ENCODE results near the gene QRSL1.
"Not testable (repeated sequence)": the region's sequence is repeated elsewhere in the genome, so short reads cannot be mapped to it uniquely, and the experiment has no call there.

Gene QRSL1

GRCh38 chr6:106677282-106677681 lies 47.9 kb downstream of the QRSL1 start:
- DNase-seq (ENCODE audit: low read depth): no peak

GRCh38 chr6:106684011-106684410 lies 54.6 kb downstream of the QRSL1 start:
- DNase-seq (ENCODE audit: low read depth): no peak

GRCh38 chr6:106685833-106686232 lies 56.5 kb downstream of the QRSL1 start:
- no peak for DNase-seq (ENCODE audit: low read depth)

- no peak for DNase-seq (ENCODE audit: low read depth)
Measured at GRCh38 chr6:106688177-106688951, 59.0 kb downstream of the QRSL1 start.

- no peak for DNase-seq (ENCODE audit: low read depth)
Measured at GRCh38 chr6:106692112-106692818, 62.9 kb downstream of the QRSL1 start.

- DNase-seq (ENCODE audit: low read depth): no peak
Measured at GRCh38 chr6:106692819-106693208, 63.4 kb downstream of the QRSL1 start.

- DNase-seq (ENCODE audit: low read depth): no peak
Measured at GRCh38 chr6:106693418-106693817, 64.0 kb downstream of the QRSL1 start.

- no peak for DNase-seq (ENCODE audit: low read depth)
Measured at GRCh38 chr6:106694343-106694742, 65.0 kb downstream of the QRSL1 start.

DNA sequence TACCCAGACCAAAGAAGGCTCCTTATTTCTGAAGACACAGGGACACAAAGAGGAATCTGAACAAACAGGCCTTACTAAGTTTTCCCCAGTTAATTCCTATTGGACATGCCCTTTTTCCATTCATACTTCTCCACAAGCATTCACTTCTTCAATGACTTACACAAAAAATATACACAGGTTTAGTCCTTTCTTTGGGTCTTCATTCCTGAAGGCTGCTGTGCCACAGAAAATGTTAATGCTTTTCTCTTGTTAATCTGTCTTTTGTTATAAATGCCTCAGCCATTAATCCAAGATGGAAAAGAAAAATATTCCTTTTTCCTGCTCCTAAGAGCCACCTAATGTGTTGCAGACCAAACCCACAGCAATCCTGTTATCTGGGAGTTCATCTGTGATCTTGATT lies 71.2 kb downstream of the QRSL1 start:
- DNase-seq (ENCODE audit: low read depth): no peak

GRCh38 chr6:106701201-106701600 lies 71.8 kb downstream of the QRSL1 start:
- DNase-seq (ENCODE audit: low read depth): not testable (repeated sequence)

DNA sequence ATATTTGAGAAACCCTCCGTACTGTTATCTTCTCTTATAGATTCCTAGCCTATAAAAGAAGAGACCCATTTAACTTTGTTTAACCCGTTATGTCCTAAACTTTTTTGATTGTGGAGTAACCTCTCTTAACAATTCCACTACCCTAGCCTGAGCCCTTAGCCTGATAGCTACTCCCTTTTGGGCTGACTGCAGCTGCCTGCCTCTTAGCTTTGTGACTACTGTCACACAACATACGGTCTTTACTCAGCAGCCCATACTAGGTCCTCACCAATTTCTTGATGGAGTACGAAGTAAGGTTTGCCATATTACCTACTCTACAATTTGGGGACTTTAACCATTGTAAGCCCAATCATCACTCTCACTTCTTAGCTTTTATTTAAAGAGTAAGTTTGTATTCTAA lies 72.7 kb downstream of the QRSL1 start:
- no peak for DNase-seq (ENCODE audit: low read depth)

GRCh38 chr6:106702451-106703110 lies 73.2 kb downstream of the QRSL1 start:
- DNase-seq (ENCODE audit: low read depth): no peak

GRCh38 chr6:106704327-106704726 lies 74.9 kb downstream of the QRSL1 start:
- no peak for DNase-seq (ENCODE audit: low read depth)

- no peak for DNase-seq (ENCODE audit: low read depth)
Measured at GRCh38 chr6:106705156-106705555, 75.8 kb downstream of the QRSL1 start.

DNA sequence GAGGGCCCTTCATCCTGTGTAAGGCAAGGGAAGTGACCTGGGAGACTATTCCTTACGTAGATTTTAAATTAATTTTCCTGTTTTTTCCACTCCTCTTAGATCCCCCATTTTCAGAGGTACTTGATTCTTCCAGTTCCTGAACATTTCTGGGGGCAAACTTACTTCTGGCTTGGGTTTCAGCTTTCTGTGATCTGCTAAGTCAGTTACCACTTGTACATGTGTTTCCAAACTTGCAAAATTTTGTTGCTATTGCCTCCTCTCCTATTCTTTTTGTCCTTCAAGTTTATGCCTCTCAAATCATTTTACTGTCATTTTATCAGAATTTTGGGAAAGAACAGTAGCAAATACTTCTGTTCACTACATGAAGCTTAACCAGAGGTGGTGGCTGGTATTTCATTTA lies 81.2 kb downstream of the QRSL1 start:
- no peak for DNase-seq (ENCODE audit: low read depth)

- no peak for DNase-seq (ENCODE audit: low read depth)
Measured at GRCh38 chr6:106714281-106714680, 84.9 kb downstream of the QRSL1 start.

DNA sequence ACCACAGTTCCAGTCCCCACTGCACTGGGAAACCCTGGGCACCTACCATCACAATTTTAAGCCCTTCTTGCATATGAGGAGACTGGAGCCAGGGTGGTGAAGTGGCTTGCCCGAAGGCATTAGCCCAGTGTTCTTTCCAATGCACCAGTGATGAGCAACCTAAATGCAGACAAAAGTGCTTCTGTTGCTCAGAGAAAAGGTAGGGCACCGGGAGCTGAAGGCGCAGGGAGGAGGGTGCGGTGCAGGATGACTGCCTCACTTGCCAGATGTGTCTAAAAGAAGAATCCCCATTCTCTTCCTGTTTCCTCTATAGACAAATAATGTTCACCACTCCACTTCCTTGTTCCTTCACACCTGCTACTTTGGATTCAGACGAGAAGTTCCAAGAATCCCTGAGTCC lies 86.5 kb downstream of the QRSL1 start:
- DNase-seq (ENCODE audit: low read depth): no peak

DNA sequence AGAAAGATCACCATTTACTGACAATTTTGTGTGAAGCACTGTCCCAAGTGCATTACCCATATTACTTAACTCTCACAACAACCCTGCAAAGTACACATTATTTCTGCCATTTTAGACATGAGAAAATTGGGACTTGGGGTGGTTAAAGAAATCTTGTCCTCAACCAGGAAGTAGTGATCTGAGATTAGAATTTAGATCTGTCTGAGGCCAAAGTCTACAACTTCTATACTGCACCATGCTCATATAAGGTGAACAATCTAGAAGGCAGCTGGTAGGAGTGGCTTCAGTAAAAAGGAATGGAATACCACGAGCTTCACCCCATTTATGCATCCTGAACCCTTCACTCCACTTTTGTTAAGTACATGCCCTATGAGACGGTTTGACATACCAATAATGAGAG lies 87.6 kb downstream of the QRSL1 start:
- no peak for DNase-seq (ENCODE audit: low read depth)
